GM23338 (cell line): ENCODE measurements around the gene EXOSC7. TPM values are rescaled to one million over a fixed set of nuclear protein-coding genes. Genes with fewer than 3 reads are reported as not detected.

Source experiments
- ATAC-seq: fragments of 200-7000 bp; cut with Tn5 transposase; 3 replicates; pipeline ENCODE4 v1.9.1; 2020
- DNase-seq: peaks from one replicate; pipeline ENCODE4 v3.0.0-alpha.2; 2015; ENCODE audit warnings: low spot score
- H2AFZ ChIP-seq: fragments of 200-600 bp; sonication (generic); 2 replicates; pipeline ENCODE4 v1.8.0; 2016; ENCODE audit warnings: antibody characterized with exemption, mild to moderate bottlenecking, moderate library complexity
- H3F3A ChIP-seq: fragments of 200-600 bp; sonication (generic); replicated peaks from 2 replicates; pipeline ENCODE4 v1.8.0; 2017; ENCODE audit warnings: antibody characterized with exemption, mixed run types, low read depth
- H3K27ac ChIP-seq: fragments of 200-600 bp; sonication (generic); 2 replicates; pipeline ENCODE4 v1.6.1; 2016; ENCODE audit warnings: low read depth
- H3K27me3 ChIP-seq: fragments of 200-600 bp; sonication (generic); 2 replicates; pipeline ENCODE4 v1.8.0; 2016; ENCODE audit warnings: mild to moderate bottlenecking, mixed run types, moderate library complexity; ENCODE audit not compliant: insufficient read depth
- H3K36me3 ChIP-seq: fragments of 200-600 bp; sonication (generic); 2 replicates; pipeline ENCODE4 v1.8.0; 2016; ENCODE audit warnings: mild to moderate bottlenecking; ENCODE audit not compliant: insufficient read depth
- H3K4me1 ChIP-seq: fragments of 200-600 bp; sonication (generic); 2 replicates; pipeline ENCODE4 v1.8.0; 2016; ENCODE audit warnings: mild to moderate bottlenecking, moderate library complexity; ENCODE audit not compliant: insufficient read depth
- H3K4me2 ChIP-seq: fragments of 200-600 bp; sonication (generic); 2 replicates; pipeline ENCODE4 v1.7.1; 2017; ENCODE audit warnings: mixed run types
- H3K4me3 ChIP-seq: fragments of 200-600 bp; sonication (generic); 2 replicates; pipeline ENCODE4 v1.6.1; 2016; ENCODE audit warnings: mixed run types
- H3K79me2 ChIP-seq: fragments of 200-600 bp; sonication (generic); replicated peaks from 2 replicates; pipeline ENCODE4 v1.8.0; 2017; ENCODE audit warnings: mild to moderate bottlenecking; ENCODE audit not compliant: insufficient read depth
- H3K9me2 ChIP-seq: fragments of 200-600 bp; sonication (generic); 2 replicates; pipeline ENCODE4 v1.8.0; 2017; ENCODE audit not compliant: insufficient read depth
- H4K20me1 ChIP-seq: fragments of 200-600 bp; sonication (generic); replicated peaks from 2 replicates; pipeline ENCODE4 v1.8.0; 2017; ENCODE audit warnings: mild to moderate bottlenecking; ENCODE audit not compliant: insufficient read depth
- H3K27ac Mint-ChIP-seq: 2 replicates; pipeline ENCODE4 v1.8.0; 2020; ENCODE audit warnings: inconsistent platforms, mild to moderate bottlenecking, moderate library complexity, mixed read lengths
- H3K27me3 Mint-ChIP-seq: 3 replicates; pipeline ENCODE4 v1.8.0; 2022; ENCODE audit warnings: low read depth, mild to moderate bottlenecking, moderate library complexity, mixed read lengths, inconsistent platforms; ENCODE audit not compliant: insufficient read depth, poor library complexity
- H3K36me3 Mint-ChIP-seq: 3 replicates; pipeline ENCODE4 v1.8.0; 2021; ENCODE audit warnings: low read depth, mild to moderate bottlenecking, inconsistent platforms, moderate library complexity, mixed read lengths
- H3K4me1 Mint-ChIP-seq: 3 replicates; pipeline ENCODE4 v1.8.0; 2020; ENCODE audit warnings: mild to moderate bottlenecking, inconsistent platforms, mixed read lengths
- H3K4me3 Mint-ChIP-seq: 3 replicates; pipeline ENCODE4 v1.8.0; 2021; ENCODE audit warnings: moderate library complexity, mild to moderate bottlenecking, inconsistent platforms, mixed read lengths
- H3K9me3 Mint-ChIP-seq: 3 replicates; pipeline ENCODE4 v1.8.0; 2020; ENCODE audit warnings: moderate library complexity, mild to moderate bottlenecking, inconsistent platforms, mixed read lengths
- CREB1 ChIP-seq: fragments of 250-450 bp; sonication (Bioruptor Pico); IDR thresholded peaks from 2 replicates; pipeline ENCODE4 v1.5.0; 2020; ENCODE audit warnings: low read depth, mild to moderate bottlenecking, moderate library complexity
- EZH2 ChIP-seq: fragments of 200-600 bp; sonication (generic); IDR thresholded peaks from one replicate; pipeline ENCODE4 v1.8.0; 2017; ENCODE audit warnings: antibody characterized with exemption, mild to moderate bottlenecking, low read depth; ENCODE audit not compliant: unreplicated experiment
- EZH2phosphoT487 ChIP-seq: fragments of 200-600 bp; sonication (generic); IDR thresholded peaks from one replicate; pipeline ENCODE4 v1.8.1; 2018; ENCODE audit warnings: antibody characterized with exemption; ENCODE audit not compliant: unreplicated experiment
- NANOG ChIP-seq: IDR thresholded peaks from 2 replicates; pipeline ENCODE4 v1.6.1; 2016; ENCODE audit warnings: antibody characterized with exemption, borderline replicate concordance
- POLR2AphosphoS5 ChIP-seq: IDR thresholded peaks from 2 replicates; pipeline ENCODE4 v1.6.1; 2016; ENCODE audit warnings: antibody characterized with exemption, low read depth
- ZNF114 ChIP-seq: fragments of 250-450 bp; sonication (Bioruptor Pico); IDR thresholded peaks from 2 replicates; pipeline ENCODE4 v1.5.0; 2020; ENCODE audit warnings: mild to moderate bottlenecking, moderate library complexity
- ZNF331 ChIP-seq: fragments of 250-450 bp; sonication (Bioruptor Pico); IDR thresholded peaks from 2 replicates; pipeline ENCODE4 v1.5.0; 2020; ENCODE audit warnings: low read depth, mild to moderate bottlenecking, moderate library complexity
- ZNF462 ChIP-seq: fragments of 250-450 bp; sonication (Bioruptor Pico); IDR thresholded peaks from 2 replicates; pipeline ENCODE4 v1.5.0; 2020; ENCODE audit warnings: mild to moderate bottlenecking, moderate library complexity
- polyA plus RNA-seq: library from polyadenylated mRNA; unstranded; fragments of >200 nt; fragmentation: Nextera tagmentation; extraction: Ambion mirVana; gene quantifications from 2 replicates; pipeline ENCODE4 v1.2.1, GENCODE V29; 2016
- total RNA-seq: library from RNA; depleted of rRNA; stranded (reverse); fragments of >200 nt; shearing (Covaris generic); gene quantifications from 2 replicates; pipeline ENCODE4 v1.2.3, GENCODE V29; 2014
- TF ChIP-seq, protein P1 (sequence below): IDR thresholded peaks from one replicate; pipeline ENCODE4 v1.6.1; 2018; ENCODE audit warnings: antibody characterized with exemption; ENCODE audit not compliant: unreplicated experiment
- TF ChIP-seq, protein P2 (sequence below), 2 experiments: fragments of 200-600 bp in 1 of 2; sonication (generic) in 1 of 2; conservative IDR thresholded peaks; 2 replicates each; pipeline versions ENCODE4 v1.5.1 to v1.6.1; 2016 to 2017; ENCODE audit warnings: antibody characterized with exemption in 2 of 2, low read depth in 2 of 2, mild to moderate bottlenecking in 2 of 2, moderate library complexity in 1 of 2

EXOSC7 gene
- total and polyA plus RNA-seq, 2 experiments from 2014 or later = 84.8 to 120 TPM

- TF ChIP-seq, protein P1, sequence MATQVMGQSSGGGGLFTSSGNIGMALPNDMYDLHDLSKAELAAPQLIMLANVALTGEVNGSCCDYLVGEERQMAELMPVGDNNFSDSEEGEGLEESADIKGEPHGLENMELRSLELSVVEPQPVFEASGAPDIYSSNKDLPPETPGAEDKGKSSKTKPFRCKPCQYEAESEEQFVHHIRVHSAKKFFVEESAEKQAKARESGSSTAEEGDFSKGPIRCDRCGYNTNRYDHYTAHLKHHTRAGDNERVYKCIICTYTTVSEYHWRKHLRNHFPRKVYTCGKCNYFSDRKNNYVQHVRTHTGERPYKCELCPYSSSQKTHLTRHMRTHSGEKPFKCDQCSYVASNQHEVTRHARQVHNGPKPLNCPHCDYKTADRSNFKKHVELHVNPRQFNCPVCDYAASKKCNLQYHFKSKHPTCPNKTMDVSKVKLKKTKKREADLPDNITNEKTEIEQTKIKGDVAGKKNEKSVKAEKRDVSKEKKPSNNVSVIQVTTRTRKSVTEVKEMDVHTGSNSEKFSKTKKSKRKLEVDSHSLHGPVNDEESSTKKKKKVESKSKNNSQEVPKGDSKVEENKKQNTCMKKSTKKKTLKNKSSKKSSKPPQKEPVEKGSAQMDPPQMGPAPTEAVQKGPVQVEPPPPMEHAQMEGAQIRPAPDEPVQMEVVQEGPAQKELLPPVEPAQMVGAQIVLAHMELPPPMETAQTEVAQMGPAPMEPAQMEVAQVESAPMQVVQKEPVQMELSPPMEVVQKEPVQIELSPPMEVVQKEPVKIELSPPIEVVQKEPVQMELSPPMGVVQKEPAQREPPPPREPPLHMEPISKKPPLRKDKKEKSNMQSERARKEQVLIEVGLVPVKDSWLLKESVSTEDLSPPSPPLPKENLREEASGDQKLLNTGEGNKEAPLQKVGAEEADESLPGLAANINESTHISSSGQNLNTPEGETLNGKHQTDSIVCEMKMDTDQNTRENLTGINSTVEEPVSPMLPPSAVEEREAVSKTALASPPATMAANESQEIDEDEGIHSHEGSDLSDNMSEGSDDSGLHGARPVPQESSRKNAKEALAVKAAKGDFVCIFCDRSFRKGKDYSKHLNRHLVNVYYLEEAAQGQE = no peak
Observed at GRCh38 chr3:44969828-44970179, 6.2 kb upstream of the EXOSC7 start (continued).

DNA sequence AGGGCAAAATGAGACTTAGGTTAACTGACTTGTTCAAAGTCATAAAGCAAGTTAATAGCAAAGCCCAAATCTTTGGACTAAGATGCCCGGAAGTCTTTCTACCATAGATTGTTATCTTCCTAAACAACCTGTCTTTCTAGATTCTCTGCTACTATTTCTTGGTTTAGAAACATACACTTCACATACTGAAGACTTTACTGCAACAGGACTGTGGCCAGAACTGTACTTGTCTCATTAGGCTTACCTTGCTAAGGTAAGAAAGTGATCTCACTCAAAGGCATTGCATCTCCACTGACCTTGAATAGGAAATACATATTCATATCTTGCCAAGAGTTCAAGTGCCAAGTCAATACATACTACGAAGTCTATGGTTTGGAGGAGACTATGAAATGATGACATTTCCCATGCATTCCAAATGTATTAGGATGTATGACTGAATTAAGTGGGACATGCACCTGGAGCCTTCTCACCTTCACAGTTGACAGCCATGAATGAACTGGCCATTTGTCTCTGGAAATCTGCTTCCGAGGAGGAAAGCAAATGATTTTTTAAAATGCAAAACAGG, 5.0 kb upstream of the EXOSC7 start:
- Mint-ChIP-seq H3K27ac (no peak overlapping the region), H3K36me3 (no peaks in the 10 kb centered on the region), H3K4me3 (no peak overlapping the region), H3K27me3 (no peaks in the 10 kb centered on the region), H3K4me1 (peaks cover 12% of the 10 kb centered on the region), H3K9me3 (no peaks in the 10 kb centered on the region)
- DNase-seq = no peak
- no peak overlapping the region for H3K4me3 ChIP-seq
- no peak overlapping the region for H3K4me2 ChIP-seq
- no peaks in the 10 kb centered on the region for H3K9me2 ChIP-seq
- H3F3A ChIP-seq = no peaks in the 10 kb centered on the region
- no peak overlapping the region for H2AFZ ChIP-seq
- ATAC-seq = no peak
- H3K36me3 ChIP-seq = no peaks in the 10 kb centered on the region
- H3K4me1 ChIP-seq = no peaks in the 10 kb centered on the region; the same call in 1 of the 2 replicates
- peaks cover 43% of the 10 kb centered on the region for H4K20me1 ChIP-seq
- peaks cover 95% of the 10 kb centered on the region for H3K79me2 ChIP-seq
- no peak overlapping the region for H3K27ac ChIP-seq
- H3K27me3 ChIP-seq = no peaks in the 10 kb centered on the region
- no peak for TF ChIP-seq ZNF114 (CRISPR knock-in tag)
- TF ChIP-seq, protein P1 = no peak
- TF ChIP-seq ZNF331 (CRISPR knock-in tag) = no peak
- TF ChIP-seq CREB1 = no peak
- no peak for TF ChIP-seq NANOG
- no peak for TF ChIP-seq EZH2
- TF ChIP-seq ZNF462 (CRISPR knock-in tag) = no peak
- TF ChIP-seq, protein P2, sequence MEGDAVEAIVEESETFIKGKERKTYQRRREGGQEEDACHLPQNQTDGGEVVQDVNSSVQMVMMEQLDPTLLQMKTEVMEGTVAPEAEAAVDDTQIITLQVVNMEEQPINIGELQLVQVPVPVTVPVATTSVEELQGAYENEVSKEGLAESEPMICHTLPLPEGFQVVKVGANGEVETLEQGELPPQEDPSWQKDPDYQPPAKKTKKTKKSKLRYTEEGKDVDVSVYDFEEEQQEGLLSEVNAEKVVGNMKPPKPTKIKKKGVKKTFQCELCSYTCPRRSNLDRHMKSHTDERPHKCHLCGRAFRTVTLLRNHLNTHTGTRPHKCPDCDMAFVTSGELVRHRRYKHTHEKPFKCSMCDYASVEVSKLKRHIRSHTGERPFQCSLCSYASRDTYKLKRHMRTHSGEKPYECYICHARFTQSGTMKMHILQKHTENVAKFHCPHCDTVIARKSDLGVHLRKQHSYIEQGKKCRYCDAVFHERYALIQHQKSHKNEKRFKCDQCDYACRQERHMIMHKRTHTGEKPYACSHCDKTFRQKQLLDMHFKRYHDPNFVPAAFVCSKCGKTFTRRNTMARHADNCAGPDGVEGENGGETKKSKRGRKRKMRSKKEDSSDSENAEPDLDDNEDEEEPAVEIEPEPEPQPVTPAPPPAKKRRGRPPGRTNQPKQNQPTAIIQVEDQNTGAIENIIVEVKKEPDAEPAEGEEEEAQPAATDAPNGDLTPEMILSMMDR (conservative IDR thresholded peaks at IDR 0.05; ENCODE audit: low read depth in 2 of 2) = no peak
- TF ChIP-seq EZH2phosphoT487 = no peak
- TF ChIP-seq POLR2AphosphoS5 = no peak
